WTC11 (cell line): ENCODE measurements around the gene TMEM178B.

ENCODE experiments used
- CTCF ChIP-seq: fragments of 200-600 bp; IDR thresholded peaks from 2 replicates; pipeline ENCODE4 v1.8.0; 2022; ENCODE audit warnings: antibody characterized with exemption
- E2F1 ChIP-seq: sonication (generic); formaldehyde crosslinking; IDR thresholded peaks from 2 replicates; pipeline ENCODE4 v1.8.0; 2022; ENCODE audit warnings: mild to moderate bottlenecking, missing genetic modification reagents
- FOXP1 ChIP-seq: sonication (generic); formaldehyde crosslinking; IDR thresholded peaks from 2 replicates; pipeline ENCODE4 v1.8.0; 2022; ENCODE audit warnings: missing genetic modification reagents, mild to moderate bottlenecking, moderate library complexity, borderline replicate concordance
- GABPB1 ChIP-seq: sonication (generic); formaldehyde crosslinking; IDR thresholded peaks from 2 replicates; pipeline ENCODE4 v1.8.1; 2023; ENCODE audit warnings: mild to moderate bottlenecking, missing genetic modification reagents
- IRF2 ChIP-seq: sonication (generic); formaldehyde crosslinking; IDR thresholded peaks from 2 replicates; pipeline ENCODE4 v1.8.0; 2022; ENCODE audit warnings: low read depth, missing genetic modification reagents, borderline replicate concordance
- MAX ChIP-seq: sonication (generic); formaldehyde crosslinking; IDR thresholded peaks from 2 replicates; pipeline ENCODE4 v1.8.0; 2022; ENCODE audit warnings: mild to moderate bottlenecking, missing genetic modification reagents
- NR1H2 ChIP-seq: sonication (generic); formaldehyde crosslinking; IDR thresholded peaks from 2 replicates; pipeline ENCODE4 v1.9.0; 2021; ENCODE audit warnings: mild to moderate bottlenecking, moderate library complexity, missing genetic modification reagents
- ZBTB43 ChIP-seq: sonication (generic); formaldehyde crosslinking; IDR thresholded peaks from 2 replicates; pipeline ENCODE4 v1.8.1; 2023; ENCODE audit warnings: mild to moderate bottlenecking, missing genetic modification reagents
- ZNF232 ChIP-seq: sonication (generic); formaldehyde crosslinking; IDR thresholded peaks from 2 replicates; pipeline ENCODE4 v1.8.0; 2022; ENCODE audit warnings: mild to moderate bottlenecking, missing genetic modification reagents

GRCh38 chr7:141027043-141027442 lies 46.8 kb upstream of the TMEM178B start:
- no peak for TF ChIP-seq CTCF
- TF ChIP-seq MAX (CRISPR knock-in tag), result no peak
- TF ChIP-seq ZNF232 (CRISPR knock-in tag), result no peak
- TF ChIP-seq NR1H2, result no peak
- no peak for TF ChIP-seq ZBTB43
- TF ChIP-seq GABPB1 (CRISPR knock-in tag), result no peak
- no peak for TF ChIP-seq IRF2 (CRISPR knock-in tag)
- TF ChIP-seq E2F1, result no peak
- no peak for TF ChIP-seq FOXP1 (CRISPR knock-in tag)
